ENCODE results near the gene STRN.

STRN gene

GRCh38 chr2:36798724-36799123 is 167.6 kb downstream of the STRN start:
- TF ChIP-seq CTCF (conservative IDR thresholded peaks at IDR 0.05; ENCODE audit: low read depth, low read length), result no peak
- H3K4me3 ChIP-seq (ENCODE audit: low read depth, low read length), result no peak overlapping the region
- no peak for DNase-seq (ENCODE audit: low read depth)

- TF ChIP-seq CTCF (conservative IDR thresholded peaks at IDR 0.05; ENCODE audit: low read depth, low read length), result no peak
- no peak overlapping the region for H3K4me3 ChIP-seq (ENCODE audit: low read depth, low read length)
- DNase-seq (ENCODE audit: low read depth), result peak; percentile 9
Observed at GRCh38 chr2:36797324-36798070, 168.8 kb downstream of the STRN start.

Measured in choroid plexus epithelial cell (primary cell).